ENCODE data around the gene SLC5A10. TPM values are rescaled to one million over a fixed set of nuclear protein-coding genes. Genes with fewer than 3 reads are reported as not detected.
"Not testable (repeated sequence)": the region's sequence is repeated elsewhere in the genome, so short reads cannot be mapped to it uniquely, and the experiment has no call there.

The SLC5A10 gene
- total RNA-seq, 4 donors from 2014 or later, result not detected

- no CpG with 5 or more reads among the region's 44 CpGs for WGBS, 2 donors (ENCODE audit: low coverage in 1 of 2)
- peak; percentile 76 for DNase-seq
- H3K4me1 ChIP-seq; H3K36me3 ChIP-seq; H3K9me3 ChIP-seq; in situ Hi-C loops (cut with MboI; ENCODE audit: low pct_ligation_motif_present in 1 of 4, low pct_unique_long_range_greater_than_20kb in 1 of 4, low sequenced_read_pairs in 3 of 4); intact Hi-C loops (cut with DNase I; ENCODE audit: low total_unique reads); H3K27me3 ChIP-seq: not testable (repeated sequence)
- peak overlapping the region in 2 of 4 donors; percentile 62 to 87 for H3K27ac ChIP-seq
- H3K4me3 ChIP-seq, result peak overlapping the region in 1 of 4 donors; percentile 37
- TF ChIP-seq POLR2AphosphoS5 (IDR thresholded peaks at IDR 0.05) (peak in 2 of 3 donors; percentile 93 to 98), POLR2A (IDR thresholded peaks at IDR 0.05) (peak; percentile 99)
Observed at GRCh38 chr17:19063326-19063956, 111.5 kb downstream of the SLC5A10 start.

DNA sequence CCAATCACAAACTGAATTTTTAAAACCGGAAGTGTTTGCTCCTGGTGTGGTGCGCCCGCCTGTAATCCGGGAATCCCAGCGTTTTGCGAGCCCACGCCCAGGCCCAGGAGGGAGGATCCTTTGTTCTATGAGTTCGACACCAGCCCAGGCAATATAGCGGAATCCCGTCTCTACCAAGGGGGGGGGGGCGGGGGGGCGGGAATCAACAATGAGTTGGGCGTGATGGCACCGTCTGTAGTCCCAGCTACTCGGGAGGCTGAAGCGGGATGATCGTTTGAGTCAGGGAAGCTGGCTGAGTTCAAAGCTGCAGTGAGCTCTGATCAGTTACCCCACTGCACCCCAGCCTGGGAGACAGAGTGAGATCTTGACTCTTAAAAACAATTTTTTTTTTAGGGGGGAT is 112.4 kb downstream of the SLC5A10 start:
- 0% methylated on average over 10 of the region's 17 CpGs; no CpG with 5 or more reads in 1 of the 2 donors for WGBS, 2 donors (ENCODE audit: low coverage in 1 of 2)
- intact Hi-C loops (cut with DNase I; ENCODE audit: low total_unique reads); H3K4me1 ChIP-seq; H3K36me3 ChIP-seq; in situ Hi-C loops (cut with MboI; ENCODE audit: low pct_ligation_motif_present in 1 of 4, low pct_unique_long_range_greater_than_20kb in 1 of 4, low sequenced_read_pairs in 3 of 4); H3K9me3 ChIP-seq; H3K27me3 ChIP-seq; H3K4me3 ChIP-seq; H3K27ac ChIP-seq: not testable (repeated sequence)
- DNase-seq, result peak; percentile 6

GRCh38 chr17:19070318-19071168 is 118.6 kb downstream of the SLC5A10 start:
- no CpG with 5 or more reads among the region's 34 CpGs for WGBS, 2 donors (ENCODE audit: low coverage in 1 of 2)
- in situ Hi-C loops (cut with MboI; ENCODE audit: low pct_ligation_motif_present in 1 of 4, low pct_unique_long_range_greater_than_20kb in 1 of 4, low sequenced_read_pairs in 3 of 4); H3K36me3 ChIP-seq; H3K9me3 ChIP-seq; H3K27ac ChIP-seq; intact Hi-C loops (cut with DNase I; ENCODE audit: low total_unique reads); DNase-seq; H3K4me1 ChIP-seq; H3K4me3 ChIP-seq; H3K27me3 ChIP-seq: not testable (repeated sequence)

Small RNAs within 50 kb of the gene (small RNA-seq; reads per million reads assigned to genes)
- gene AC090286.3, result 0 reads per million in 4 donors
- gene RF00324, result 0 reads per million in 4 donors

Other genes with a start within 250 kb of the SLC5A10 start
- under 1 TPM in 1 of 4 donors, not detected in 3; 0.27 TPM for gene FBXW10, start 208.1 kb upstream of the SLC5A10 start, total RNA-seq
- 10 to 100 TPM in 2 of 4 donors, 1 to 10 TPM in 1, under 1 TPM in 1; 0.40 to 35.2 (median 19.9) TPM for gene TVP23B, start 171.0 kb upstream of the SLC5A10 start, total RNA-seq
- 10 to 100 TPM; 22.4 to 77.0 (median 27.2) TPM for gene PRPSAP2, start 94.0 kb upstream of the SLC5A10 start, total RNA-seq
- 10 to 100 TPM; 33.6 to 75.6 (median 39.4) TPM for gene FAM83G, start 52.6 kb downstream of the SLC5A10 start, total RNA-seq
- 10 to 100 TPM in 1 of 4 donors, 1 to 10 TPM in 3; 1.6 to 20.2 (median 5.5) TPM for gene GRAP, start 94.8 kb downstream of the SLC5A10 start, total RNA-seq
- gene GRAPL, start 175.4 kb downstream of the SLC5A10 start, total RNA-seq, result 1 to 10 TPM in 2 of 4 donors, not detected in 2; 2.2 to 4.1 TPM

Measured in transverse colon (tissue), 4 donors.